Measurements from ENCODE around the gene SWI5. TPM values are rescaled to one million over a fixed set of nuclear protein-coding genes. Genes with fewer than 3 reads are reported as not detected.

Gene SWI5
- total RNA-seq, 1 donor from 2014 or later = 19.6 TPM

DNA sequence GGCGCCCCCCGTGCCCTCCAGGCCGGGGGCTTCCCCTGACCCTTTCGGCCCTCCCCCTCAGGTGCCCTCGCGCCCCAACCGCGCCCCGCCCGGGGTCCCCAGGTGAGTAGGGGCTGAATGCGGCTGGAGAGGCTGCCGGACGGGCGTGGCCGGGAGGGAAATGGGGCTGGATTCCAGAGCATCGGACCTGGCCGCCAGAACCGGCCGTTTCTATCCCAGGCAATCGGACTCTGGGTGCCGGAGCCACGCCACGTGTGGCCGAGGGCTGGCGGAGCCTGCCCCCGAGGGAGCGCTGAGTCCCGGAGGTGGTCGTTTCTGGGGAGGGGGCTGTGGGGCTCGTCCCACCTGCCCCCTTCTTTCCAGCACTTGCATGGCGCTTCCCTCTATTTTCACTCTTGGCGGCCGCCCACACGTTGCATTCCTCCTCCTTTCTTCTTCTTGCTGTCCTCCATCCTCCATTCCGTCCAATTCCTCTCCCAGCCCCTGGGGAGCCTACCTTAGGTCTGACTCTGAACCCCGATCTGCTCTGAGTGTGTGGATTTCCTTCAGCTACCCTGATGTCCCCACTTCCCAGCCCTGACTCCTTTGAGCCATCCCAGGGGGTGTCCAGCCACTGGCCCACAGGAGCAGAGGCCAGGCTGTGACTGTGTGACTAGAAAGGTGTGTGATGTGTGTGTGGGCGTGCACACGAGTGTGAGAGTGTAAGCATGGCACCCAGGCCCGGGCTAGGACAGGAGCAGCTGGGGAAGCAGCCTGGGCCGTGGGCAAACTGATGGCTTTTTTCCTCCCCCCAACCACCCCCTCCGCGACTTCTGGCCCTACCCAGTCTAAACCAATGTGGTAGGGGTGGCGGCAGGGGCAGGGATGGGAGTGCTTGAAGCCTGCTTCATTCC, 25.0 kb upstream of the SWI5 start:
- ATAC-seq (no peak), DNase-seq (ENCODE audit: low spot score) (peak; percentile 56)
- intact Hi-C loops (cut with DNase I) = no loop called here

DNA sequence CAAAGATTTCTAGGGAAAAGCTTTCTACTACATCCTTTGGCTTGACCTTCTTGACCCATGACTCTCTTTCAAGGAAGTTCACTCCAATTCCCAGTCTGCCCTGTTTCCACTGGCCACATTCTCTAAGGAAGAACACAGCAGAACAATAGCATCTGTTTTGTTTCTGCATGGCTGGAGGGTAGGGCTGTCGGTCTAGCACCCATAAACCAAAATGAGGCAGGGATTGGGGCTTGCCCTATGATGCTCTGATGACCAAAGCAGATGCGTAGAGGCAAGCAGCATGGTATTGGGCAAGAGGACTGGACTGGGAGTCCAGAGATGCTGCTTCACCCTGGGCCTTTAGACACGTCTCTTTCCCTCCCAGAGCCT, 24.4 kb upstream of the SWI5 start:
- ATAC-seq (peak; percentile 70), DNase-seq (ENCODE audit: low spot score) (no peak)
- intact Hi-C loops (cut with DNase I) = no loop called here

DNA sequence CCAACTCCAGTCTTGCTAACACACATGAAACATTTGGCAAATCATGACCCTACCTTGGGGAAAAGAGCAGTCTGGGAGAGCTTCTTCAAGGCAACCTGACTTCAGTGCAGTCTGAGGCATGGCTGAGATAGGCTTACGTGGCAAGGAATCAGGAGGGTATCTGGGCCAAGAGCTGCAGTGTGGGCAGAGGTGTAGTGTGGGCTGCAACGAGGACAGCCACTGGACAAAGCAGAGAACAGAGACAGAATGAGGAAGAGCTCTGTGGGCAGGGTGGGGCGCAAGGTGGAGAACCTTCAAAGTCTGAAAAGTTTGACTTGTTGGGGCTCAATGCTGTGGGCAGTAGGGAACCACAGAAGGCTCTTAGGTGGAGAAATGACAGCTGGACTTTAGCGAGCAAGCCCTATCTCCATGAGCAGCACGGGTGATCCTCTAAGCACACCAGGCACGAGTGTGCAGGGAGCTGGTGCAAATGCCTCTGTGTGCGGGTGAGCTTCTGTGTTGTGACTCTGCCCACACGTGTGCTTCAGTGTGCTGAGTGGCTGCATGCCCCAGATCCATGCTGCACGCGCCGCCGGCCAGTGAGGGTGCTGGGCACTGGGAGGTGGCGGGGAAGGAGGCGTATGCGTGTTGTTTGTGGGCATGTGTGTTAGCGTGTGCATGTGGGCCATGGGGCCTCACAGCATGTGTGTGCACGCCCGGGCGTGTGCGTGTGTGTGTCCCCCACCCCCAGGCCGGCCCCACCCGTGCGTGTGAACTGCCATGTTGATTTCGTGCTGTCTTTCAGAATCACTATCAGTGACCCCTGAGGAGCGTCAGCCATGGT, 23.5 kb upstream of the SWI5 start:
- intact Hi-C loops (cut with DNase I) = no loop called here
- DNase-seq (ENCODE audit: low spot score) (peak; percentile 57), ATAC-seq (no peak)

DNA sequence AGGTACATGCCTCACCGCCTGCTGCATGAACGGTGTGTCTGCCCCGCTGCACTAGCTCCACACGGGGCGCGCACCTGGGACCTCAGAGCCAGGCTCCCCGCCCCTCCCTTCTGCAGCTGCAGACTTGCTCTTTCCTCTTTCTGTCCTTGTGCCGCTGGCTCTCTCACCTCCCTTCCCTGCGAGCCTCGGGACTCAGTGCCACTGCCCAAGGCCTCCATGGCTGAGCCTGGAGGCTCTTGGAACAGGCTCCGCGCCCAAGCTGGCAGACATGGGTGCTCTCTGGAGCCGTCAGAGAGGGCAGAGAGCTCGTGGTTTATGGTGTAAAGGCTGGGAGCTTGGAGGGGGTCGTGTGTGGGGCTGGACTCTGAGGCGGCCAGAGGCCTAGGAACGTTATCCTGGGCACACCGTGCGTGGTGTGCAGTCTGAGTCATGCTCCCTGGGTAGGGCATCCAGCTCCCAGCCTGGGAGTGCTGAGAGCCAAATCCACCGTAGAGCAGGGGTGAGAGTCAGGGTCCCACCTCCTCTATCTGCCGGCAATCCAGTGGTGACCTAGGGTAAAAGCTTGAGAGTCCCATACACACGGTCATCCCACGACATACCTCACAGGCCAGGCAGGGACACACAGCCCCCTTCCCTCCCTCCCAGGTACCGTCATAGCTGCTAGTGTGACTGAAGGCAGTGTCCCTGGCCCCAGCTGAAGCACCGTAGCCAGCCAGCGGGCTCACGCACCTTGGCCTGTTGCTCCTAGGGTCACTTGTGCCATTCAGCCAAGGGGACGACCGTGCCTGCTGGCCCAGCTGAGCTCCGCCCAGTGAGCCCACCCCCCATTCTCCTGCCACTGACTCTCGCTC, 22.7 kb upstream of the SWI5 start:
- no peak for DNase-seq (ENCODE audit: low spot score)
- intact Hi-C loops (cut with DNase I) = no loop called here
- ATAC-seq = no peak

DNA sequence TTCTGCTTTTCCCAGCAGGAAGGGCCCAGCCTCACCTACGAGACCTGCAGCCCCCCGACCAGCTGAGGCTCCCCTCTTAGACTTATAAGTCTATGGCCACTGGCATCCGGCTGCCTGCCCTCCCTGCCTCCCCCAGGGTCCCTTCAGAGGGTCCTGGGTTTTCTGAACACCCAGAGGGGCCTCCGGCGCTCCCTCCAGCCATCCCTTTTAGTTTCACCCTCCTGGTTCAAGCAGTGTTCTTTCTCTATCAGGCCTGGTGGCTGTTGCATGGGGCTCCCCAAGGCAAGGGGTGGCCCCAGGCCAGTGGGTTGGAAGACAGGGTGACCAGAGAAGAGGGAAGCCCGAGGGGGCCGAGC, 22.1 kb upstream of the SWI5 start:
- ATAC-seq = no peak
- intact Hi-C loops (cut with DNase I) = no loop called here

DNA sequence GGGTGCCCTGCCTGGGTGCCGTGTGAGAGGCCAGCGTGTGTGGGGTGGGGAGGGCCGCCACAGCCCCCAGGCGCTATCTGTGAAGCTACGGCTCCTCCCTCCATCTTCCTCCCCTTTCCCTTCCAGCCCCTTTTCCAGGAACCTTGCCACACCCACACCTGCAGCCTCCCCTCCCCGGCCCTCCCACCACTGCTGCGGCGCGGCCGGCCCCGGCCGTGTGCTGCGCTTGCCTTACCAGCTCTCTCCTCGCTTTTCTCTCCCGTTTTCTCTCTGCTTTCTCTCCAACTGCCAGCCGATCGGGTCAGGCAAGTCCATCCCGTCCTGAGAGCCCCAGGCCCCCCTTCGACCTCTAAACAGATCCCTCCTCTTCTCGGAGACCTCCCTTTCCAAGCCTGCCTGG, 21.7 kb upstream of the SWI5 start:
- DNase-seq (ENCODE audit: low spot score) (no peak), ATAC-seq (no peak)
- intact Hi-C loops (cut with DNase I) = no loop called here

More for the DNA sequence above, 22.1 kb upstream of the SWI5 start:
- no peak for DNase-seq (ENCODE audit: low spot score)

DNA sequence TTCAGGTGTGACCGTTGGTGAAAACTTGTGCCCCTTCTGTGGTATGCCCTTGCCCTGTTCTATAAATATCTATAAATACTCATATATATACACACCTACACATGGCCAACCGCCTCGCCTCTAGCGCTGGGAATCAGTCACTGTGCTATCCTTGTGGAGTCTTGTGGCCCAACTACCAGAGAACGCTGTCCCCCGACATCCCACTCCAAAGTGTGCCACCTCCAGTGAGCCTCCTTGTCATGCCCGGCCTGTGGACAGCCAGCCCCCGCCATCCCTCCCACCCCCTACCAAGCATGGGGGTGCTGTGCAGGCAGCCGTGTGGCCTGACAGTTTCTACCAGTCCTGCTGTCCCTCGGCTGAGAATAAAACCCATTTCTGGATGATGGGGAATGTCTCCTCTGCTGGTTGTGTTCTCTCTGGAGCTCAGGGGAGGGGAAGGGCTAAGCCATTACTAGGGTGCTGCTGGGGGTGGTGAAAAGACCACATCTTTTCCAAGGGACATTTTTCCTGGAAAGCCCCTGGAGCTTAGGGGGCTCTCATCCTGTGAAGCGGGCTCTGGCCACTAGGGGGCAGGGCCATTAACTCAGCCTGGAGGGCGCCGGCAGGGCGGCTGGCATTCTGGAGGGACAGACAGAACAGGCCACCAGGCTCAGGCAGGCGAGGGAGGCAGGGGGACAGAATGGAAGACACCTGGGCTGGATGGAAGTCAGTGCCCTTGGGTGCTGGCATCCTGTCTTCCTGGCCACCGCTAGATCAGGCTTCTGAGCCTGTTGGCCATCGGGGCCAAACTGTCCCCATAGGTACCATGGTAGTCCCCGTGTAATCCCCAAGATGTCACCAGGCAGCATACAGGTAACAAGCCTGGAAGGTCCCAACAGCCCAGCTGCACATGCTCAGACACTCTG, 21.0 kb upstream of the SWI5 start:
- DNase-seq (ENCODE audit: low spot score) (peak; percentile 79), ATAC-seq (peak; percentile 50)
- intact Hi-C loops (cut with DNase I) = no loop called here

DNA sequence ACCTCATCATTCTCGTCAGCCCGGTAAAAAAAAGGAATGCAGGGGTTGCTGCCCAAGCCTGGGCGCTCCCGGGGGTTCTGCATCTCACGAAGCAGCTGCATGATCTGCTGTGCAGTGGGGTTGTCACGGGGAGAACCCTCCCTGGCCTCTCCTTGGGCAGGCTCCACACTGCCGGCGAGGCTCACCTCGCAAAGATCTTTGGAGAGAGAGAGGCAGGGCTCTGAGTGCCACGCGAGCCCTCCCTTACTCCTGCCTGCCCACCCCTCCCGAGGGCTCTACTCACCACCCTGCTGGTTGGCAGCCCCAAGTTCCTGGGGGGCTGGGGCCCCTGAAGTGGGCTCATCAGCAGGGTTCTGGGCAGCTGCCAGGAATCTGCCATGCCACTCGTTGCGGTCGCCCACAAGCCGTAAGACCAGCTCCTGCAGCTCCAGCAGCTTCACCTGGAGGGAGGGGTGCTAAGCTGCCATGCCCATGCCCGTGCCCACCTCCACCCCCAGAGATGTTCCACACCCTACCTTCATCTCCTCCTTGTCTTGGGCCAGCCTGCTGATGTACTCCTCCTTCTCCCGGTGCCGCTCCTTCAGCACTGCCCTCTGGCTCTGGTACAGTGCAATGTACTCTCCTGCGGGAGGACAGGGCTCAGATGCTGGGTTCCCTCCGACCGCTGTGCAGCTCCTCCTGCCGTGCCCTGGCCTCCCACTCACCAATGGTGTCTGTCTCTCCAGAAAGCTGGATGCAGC, 18.8 kb upstream of the SWI5 start:
- ATAC-seq (no peak), DNase-seq (ENCODE audit: low spot score) (no peak)
- intact Hi-C loops (cut with DNase I) = no loop called here

DNA sequence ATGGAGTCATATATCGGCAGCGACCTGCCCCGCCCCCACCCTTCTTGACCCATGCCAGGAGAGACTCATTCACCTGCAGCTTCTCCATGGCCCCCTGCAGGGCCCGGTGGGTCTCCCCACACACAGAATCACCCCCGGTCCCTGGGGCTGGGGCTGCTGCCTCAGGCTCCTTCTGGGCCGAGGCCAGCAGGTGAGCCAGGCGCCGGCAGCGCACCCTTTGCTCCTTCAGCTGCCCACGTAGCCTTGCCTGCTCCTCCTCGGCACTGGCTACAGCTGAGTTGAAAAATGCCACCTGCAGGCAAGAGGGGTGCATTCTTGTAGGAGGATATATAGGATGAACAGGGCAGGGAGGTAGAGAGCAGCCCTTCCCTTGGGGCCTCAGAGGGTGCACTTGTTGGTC, 18.2 kb upstream of the SWI5 start:
- ATAC-seq (no peak), DNase-seq (ENCODE audit: low spot score) (no peak)
- intact Hi-C loops (cut with DNase I) = no loop called here

DNA sequence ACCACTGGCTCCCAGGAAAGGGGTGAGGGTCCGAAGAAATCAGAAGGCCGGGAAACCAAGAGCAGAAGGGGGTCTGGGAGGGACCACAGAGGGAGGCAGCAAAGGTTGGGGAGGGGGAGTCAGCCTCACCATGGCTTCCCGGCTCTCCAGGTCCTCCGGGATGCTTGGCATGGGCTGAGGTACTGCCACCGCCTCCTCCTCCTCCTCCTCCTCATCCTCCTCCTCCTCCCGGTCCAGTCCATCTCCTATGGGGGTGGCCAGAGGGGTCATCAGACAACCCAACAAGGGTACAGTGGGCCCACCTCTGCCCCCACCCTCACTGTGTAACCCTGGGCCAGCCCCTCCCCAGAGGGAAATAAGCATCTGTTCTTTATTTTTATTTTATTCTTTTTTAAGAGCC, 17.8 kb upstream of the SWI5 start:
- intact Hi-C loops (cut with DNase I) = no loop called here
- ATAC-seq = no peak
- no peak for DNase-seq (ENCODE audit: low spot score)

DNA sequence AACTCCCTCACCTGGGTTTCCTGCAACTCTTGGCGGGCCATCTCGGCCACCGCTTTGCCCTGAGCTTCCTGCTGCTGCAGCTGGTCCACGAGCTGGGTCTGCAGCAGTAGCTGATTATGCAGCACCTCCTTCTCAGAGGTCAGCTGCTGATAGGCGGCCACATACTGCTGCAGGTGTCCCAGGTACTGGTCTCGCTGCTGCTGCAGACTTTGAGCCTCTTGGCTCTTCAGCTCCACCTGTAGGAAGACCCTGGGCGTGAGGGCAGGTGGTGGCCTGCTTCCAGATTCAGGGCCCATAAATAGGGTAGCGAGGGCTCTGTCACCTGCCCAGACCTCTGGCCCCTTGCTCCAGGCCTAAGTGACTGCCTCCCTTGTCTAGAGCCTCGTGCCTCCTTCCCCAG, 16.9 kb upstream of the SWI5 start:
- DNase-seq (ENCODE audit: low spot score) (no peak), ATAC-seq (no peak)
- intact Hi-C loops (cut with DNase I) = no loop called here

DNA sequence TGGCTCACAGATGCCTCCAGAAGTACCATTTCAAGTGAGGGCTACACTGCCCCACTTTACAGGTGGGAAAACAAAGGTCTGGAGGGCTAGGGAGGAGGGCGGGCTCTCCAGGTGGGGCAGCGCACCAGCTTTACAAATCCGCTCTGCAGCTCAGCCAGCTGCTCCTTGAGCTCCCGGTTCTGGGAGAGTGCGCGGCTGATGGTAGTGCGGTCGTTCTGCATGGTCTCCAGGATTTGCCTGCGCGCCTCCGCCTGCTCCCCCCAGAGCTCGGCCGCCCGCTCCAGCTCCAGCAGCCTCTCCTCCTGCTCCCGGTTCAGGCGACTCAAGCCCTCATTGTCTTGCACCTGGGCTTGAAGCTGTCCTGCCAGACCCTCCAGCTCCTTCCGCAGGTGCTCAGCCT, 15.7 kb upstream of the SWI5 start:
- ATAC-seq (no peak), DNase-seq (ENCODE audit: low spot score) (no peak)
- intact Hi-C loops (cut with DNase I) = no loop called here

DNA sequence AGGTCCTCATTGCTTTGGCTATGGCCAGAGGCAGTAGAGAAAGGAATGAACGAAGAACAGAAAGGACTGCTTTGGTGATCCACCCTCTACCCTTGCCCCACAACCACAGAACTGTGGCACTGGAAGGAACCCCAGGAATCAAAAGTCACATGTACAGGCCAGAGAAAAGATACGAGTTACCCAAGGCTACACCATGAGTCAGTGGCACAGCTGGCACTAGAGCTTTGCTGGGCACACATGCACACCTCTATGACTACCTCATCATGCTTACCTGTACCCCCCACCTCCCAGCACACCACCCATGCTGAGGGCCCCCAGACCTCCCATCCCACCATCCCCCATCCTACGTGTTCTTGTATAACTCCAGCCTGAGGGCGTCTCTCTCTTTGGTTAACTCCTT, 13.4 kb upstream of the SWI5 start:
- intact Hi-C loops (cut with DNase I) = no loop called here
- DNase-seq (ENCODE audit: low spot score) (no peak), ATAC-seq (no peak)

DNA sequence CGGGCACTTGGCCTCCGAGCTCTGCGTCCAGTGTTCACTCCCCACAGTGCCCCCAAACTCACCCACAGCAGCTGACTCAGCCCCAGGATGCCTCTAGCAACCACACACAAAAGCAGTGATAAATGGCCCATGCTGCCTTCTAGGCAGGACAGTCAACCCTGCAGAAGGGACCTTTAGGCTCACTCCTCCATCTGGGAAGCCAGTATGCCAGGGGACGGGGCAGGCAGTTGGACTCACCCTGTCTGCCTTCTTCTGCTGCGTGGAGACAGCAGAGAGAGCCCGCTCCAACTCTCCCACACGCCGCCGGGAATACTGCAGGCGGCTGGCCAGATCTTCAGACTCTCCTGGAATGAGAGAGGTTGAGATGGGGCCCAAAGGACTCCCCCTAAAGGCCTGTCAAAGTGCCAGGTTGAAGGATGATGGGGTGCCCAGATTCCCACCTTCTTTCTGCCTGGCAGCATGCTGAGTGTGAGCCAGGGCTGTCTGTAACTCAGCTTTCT, 10.7 kb upstream of the SWI5 start:
- no peak for DNase-seq (ENCODE audit: low spot score)
- intact Hi-C loops (cut with DNase I) = no loop called here
- ATAC-seq = no peak

DNA sequence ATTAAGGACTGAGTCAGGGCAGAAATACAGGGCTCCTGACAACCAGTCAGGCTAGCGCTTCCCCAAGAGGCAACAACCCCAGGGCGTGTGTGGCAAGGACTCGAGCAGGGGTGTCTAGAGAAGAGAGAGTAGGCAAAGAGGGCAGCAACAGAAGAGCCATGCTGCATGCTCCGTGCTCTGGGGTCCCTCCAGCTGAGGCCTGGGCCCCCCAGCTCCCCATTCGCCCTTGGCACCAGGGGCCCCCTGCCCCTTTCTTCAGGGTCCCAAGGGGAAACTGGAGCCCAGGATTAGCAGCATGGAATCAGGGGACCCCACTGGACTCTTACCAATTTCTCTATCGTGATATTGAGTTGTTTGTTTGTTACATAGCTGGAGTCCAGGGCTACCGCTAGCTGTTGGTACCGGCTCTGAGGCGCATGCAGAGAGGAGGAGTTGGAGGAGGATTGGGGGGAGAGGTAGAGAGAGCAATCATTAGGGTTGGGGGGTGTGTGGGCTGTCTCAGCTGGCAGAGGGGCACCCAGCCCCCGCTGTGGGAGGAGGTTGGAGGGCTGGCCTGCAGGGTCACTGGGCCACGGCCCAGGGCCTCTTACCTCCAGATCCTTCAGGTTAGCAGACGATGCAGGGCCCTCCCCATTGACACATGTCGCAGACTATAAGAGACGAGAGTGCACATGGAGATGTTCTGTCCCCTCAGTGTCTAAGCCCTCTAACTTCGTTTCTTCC, 9.0 kb upstream of the SWI5 start:
- DNase-seq (ENCODE audit: low spot score) = no peak
- no peak for ATAC-seq
- intact Hi-C loops (cut with DNase I) = no loop called here

DNA sequence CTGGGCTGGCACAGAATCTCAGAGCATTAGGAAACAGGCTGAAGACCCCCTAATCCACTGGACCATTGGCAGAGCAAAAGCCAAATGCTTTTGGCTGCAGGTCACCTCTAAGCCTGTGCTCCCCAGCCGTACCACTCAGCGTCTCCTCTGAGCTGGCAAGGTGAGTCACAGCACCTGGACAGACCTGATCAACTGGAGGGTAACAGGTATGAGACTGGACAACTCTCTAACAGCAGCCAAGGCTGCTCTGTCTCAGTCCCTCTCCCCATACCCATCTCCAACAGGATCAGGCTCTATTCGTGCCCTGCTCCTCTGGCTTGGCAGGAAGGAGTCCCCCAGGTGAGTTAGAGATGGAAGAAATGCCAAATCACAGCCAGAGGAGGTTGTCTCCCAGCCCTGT, 5.0 kb upstream of the SWI5 start:
- intact Hi-C loops (cut with DNase I) = no loop called here
- no peak for DNase-seq (ENCODE audit: low spot score)
- no peak for ATAC-seq

DNA sequence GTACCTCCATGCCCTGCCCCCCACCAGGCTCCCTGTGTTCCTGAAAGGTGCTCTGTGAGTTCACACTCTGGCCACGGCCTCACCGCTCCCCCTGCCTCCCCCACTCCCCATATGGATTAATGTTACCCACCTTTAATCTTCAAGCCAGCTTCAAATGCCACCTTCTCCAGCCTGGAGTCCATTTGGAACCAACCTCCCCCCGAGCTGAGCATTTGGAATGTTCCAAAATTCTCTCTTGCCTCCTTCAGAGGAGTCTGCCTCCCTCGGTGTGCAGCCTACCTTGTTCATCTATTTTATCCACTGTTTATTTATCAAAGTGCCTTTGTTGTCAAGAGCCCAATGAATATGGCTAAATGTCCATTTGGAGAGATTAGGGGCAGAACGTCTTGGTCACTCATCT, 4.6 kb upstream of the SWI5 start:
- ATAC-seq (no peak), DNase-seq (ENCODE audit: low spot score) (no peak)
- intact Hi-C loops (cut with DNase I) = no loop called here
